Measurements from ENCODE around the gene C7orf57.

GRCh38 chr7:48084727-48085432 is 49.5 kb downstream of the C7orf57 start:
- TF ChIP-seq BHLHE40 (IDR thresholded peaks at IDR 0.05; ENCODE audit: borderline replicate concordance) = no peak
- TF ChIP-seq LEF1 (IDR thresholded peaks at IDR 0.05; ENCODE audit: borderline replicate concordance) = no peak
- TF ChIP-seq NFRKB (IDR thresholded peaks at IDR 0.05) = no peak
- TF ChIP-seq FOXM1 (IDR thresholded peaks at IDR 0.05; ENCODE audit: borderline replicate concordance) = no peak
- TF ChIP-seq SUZ12 (IDR thresholded peaks at IDR 0.05) = no peak
- no peak for TF ChIP-seq FOXK2 (IDR thresholded peaks at IDR 0.05)
- TF ChIP-seq FOXA1 (IDR thresholded peaks at IDR 0.05) = no peak
- TF ChIP-seq SP1 (IDR thresholded peaks at IDR 0.05) = no peak
- no peak for TF ChIP-seq CTBP1 (IDR thresholded peaks at IDR 0.05; ENCODE audit: borderline replicate concordance)

All from HEK293T (cell line).